ENCODE data around the gene NPR1. TPM values are rescaled to one million over a fixed set of nuclear protein-coding genes. Genes with fewer than 3 reads are reported as not detected.

The NPR1 gene
- total RNA-seq, 1 experiment from 2014 or later: 1.1 TPM

- peaks cover 29% of the 10 kb centered on the region for H3K27me3 ChIP-seq (replicated peaks; ENCODE audit: insufficient read depth, low read depth, low read length, poor library complexity)
- DNase-seq (ENCODE audit: low spot score): no peak
- ChIA-PET POLR2A (ENCODE audit: low non-redundant PET) (no interaction called here), CTCF (no interaction called here)
- H3K9me3 ChIP-seq (ENCODE audit: low read depth, low read length, poor library complexity, severe bottlenecking): no peaks in the 10 kb centered on the region
- H3K36me3 ChIP-seq (ENCODE audit: insufficient read depth, low read length, poor library complexity, severe bottlenecking): no peaks in the 10 kb centered on the region
- H3K4me1 ChIP-seq (ENCODE audit: insufficient read depth, low read length, poor library complexity, severe bottlenecking): peaks cover 12% of the 10 kb centered on the region
- no peak for TF ChIP-seq EZH2 (IDR thresholded peaks at IDR 0.05; ENCODE audit: borderline replicate concordance, low read depth, low read length, poor library complexity, severe bottlenecking)
- no peak for TF ChIP-seq CTCF (conservative IDR thresholded peaks at IDR 0.05; ENCODE audit: low read depth, low read length)
- intact Hi-C loops (cut with micrococcal nuclease; ENCODE audit: unreplicated experiment): no loop called here
- H3K27ac ChIP-seq (ENCODE audit: low read depth, low read length, poor library complexity, severe bottlenecking): no peak overlapping the region
- no TSS peak for BruUV-seq (replicated peaks)
- H3K4me3 ChIP-seq (ENCODE audit: low read depth, low read length, poor library complexity, severe bottlenecking): no peak overlapping the region
Observed at GRCh38 chr1:153683854-153684253, 5.4 kb downstream of the NPR1 start.

- POLR2A ChIA-PET (ENCODE audit: low non-redundant PET): no interaction called here
- no TSS peak for BruUV-seq (replicated peaks)
- Histone ChIP-seq H3K36me3 (ENCODE audit: insufficient read depth, low read length, poor library complexity, severe bottlenecking) (no peaks in the 10 kb centered on the region), H3K9me3 (ENCODE audit: low read depth, low read length, poor library complexity, severe bottlenecking) (no peaks in the 10 kb centered on the region), H3K27me3 (replicated peaks; ENCODE audit: insufficient read depth, low read depth, low read length, poor library complexity) (peaks cover 18% of the 10 kb centered on the region), H3K4me1 (ENCODE audit: insufficient read depth, low read length, poor library complexity, severe bottlenecking) (peaks cover 2% of the 10 kb centered on the region), H3K4me3 (ENCODE audit: low read depth, low read length, poor library complexity, severe bottlenecking) (no peak overlapping the region), H3K27ac (ENCODE audit: low read depth, low read length, poor library complexity, severe bottlenecking) (no peak overlapping the region)
- TF ChIP-seq EZH2 (IDR thresholded peaks at IDR 0.05; ENCODE audit: borderline replicate concordance, low read depth, low read length, poor library complexity, severe bottlenecking) (no peak), CTCF (conservative IDR thresholded peaks at IDR 0.05; ENCODE audit: low read depth, low read length) (no peak)
- no peak for DNase-seq (ENCODE audit: low spot score)
- CTCF ChIA-PET: no interaction called here
- intact Hi-C loops (cut with micrococcal nuclease; ENCODE audit: unreplicated experiment): no loop called here
Observed at GRCh38 chr1:153684892-153685291, 6.4 kb downstream of the NPR1 start.

- DNase-seq (ENCODE audit: low spot score): no peak
- intact Hi-C loops (cut with micrococcal nuclease; ENCODE audit: unreplicated experiment): no loop called here
- Histone ChIP-seq H3K4me1 (ENCODE audit: insufficient read depth, low read length, poor library complexity, severe bottlenecking) (no peaks in the 10 kb centered on the region), H3K27me3 (replicated peaks; ENCODE audit: insufficient read depth, low read depth, low read length, poor library complexity) (peaks cover 10% of the 10 kb centered on the region), H3K9me3 (ENCODE audit: low read depth, low read length, poor library complexity, severe bottlenecking) (no peaks in the 10 kb centered on the region), H3K36me3 (ENCODE audit: insufficient read depth, low read length, poor library complexity, severe bottlenecking) (no peaks in the 10 kb centered on the region), H3K4me3 (ENCODE audit: low read depth, low read length, poor library complexity, severe bottlenecking) (no peak overlapping the region), H3K27ac (ENCODE audit: low read depth, low read length, poor library complexity, severe bottlenecking) (no peak overlapping the region)
- TF ChIP-seq CTCF (conservative IDR thresholded peaks at IDR 0.05; ENCODE audit: low read depth, low read length) (no peak), EZH2 (IDR thresholded peaks at IDR 0.05; ENCODE audit: borderline replicate concordance, low read depth, low read length, poor library complexity, severe bottlenecking) (no peak)
- ChIA-PET CTCF (no interaction called here), POLR2A (ENCODE audit: low non-redundant PET) (no interaction called here)
- BruUV-seq (replicated peaks): no TSS peak
Observed at GRCh38 chr1:153685544-153686340, 7.3 kb downstream of the NPR1 start.
